NCI-H187 (cell line): ENCODE measurements around the gene POU3F2.
A peak's percentile ranks its signal among the peaks of the same experiment; 100 is the strongest.

Source experiments
- DNase-seq, 2 experiments: peaks; one replicate each; lab custom pipeline; 2025; lab: John Stamatoyannopoulos, UW

POU3F2 gene

DNA sequence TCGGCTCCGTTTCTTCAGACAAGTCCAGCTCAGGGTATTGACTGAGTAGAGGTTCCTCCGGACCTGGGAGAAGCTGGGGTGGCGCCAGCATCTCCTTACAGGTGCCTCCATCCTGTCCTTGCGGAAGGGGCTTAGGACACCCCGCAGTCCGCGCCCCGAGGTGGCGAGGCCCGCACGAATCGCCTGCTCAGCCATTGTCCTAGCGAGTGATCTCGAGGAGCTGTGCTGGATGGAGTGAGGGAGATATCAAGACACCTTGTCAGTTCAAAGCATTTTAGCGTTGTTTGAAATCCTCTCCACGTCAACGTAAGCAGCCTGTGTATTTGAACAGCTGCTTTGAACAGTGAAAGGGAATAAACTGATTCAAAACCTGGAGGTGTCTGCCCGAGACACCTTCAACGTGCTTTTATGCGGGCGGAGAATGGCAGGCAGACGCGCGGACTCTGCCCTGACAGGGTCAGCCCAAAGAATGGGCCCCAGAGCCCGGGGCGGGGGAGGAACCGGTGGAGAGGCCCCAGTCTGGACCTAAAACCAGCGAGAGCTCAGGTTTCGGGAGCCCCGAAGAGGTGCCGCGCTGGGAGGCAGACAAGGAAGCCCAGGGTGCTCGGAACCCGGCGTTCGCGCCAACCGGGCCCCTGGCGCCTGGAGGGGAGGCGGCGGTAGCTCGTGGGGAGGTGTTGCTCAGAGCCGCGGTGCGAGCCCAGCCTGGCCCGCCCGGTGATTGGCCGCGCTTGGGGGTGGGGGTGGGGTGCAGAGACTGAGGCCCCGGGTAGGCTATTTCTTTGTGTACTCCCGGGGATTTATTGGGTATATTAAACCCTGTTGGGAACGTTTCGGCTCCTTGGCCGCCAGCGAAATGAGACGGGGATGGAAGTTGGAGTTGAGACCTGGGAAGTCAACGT lies 3.1 kb upstream of the POU3F2 start:
- DNase-seq = peak; percentile 48 to 59

GRCh38 chr6:98831959-98832283 lies 2.5 kb upstream of the POU3F2 start:
- peak in 1 of 2 experiments; percentile 54 for DNase-seq

DNA sequence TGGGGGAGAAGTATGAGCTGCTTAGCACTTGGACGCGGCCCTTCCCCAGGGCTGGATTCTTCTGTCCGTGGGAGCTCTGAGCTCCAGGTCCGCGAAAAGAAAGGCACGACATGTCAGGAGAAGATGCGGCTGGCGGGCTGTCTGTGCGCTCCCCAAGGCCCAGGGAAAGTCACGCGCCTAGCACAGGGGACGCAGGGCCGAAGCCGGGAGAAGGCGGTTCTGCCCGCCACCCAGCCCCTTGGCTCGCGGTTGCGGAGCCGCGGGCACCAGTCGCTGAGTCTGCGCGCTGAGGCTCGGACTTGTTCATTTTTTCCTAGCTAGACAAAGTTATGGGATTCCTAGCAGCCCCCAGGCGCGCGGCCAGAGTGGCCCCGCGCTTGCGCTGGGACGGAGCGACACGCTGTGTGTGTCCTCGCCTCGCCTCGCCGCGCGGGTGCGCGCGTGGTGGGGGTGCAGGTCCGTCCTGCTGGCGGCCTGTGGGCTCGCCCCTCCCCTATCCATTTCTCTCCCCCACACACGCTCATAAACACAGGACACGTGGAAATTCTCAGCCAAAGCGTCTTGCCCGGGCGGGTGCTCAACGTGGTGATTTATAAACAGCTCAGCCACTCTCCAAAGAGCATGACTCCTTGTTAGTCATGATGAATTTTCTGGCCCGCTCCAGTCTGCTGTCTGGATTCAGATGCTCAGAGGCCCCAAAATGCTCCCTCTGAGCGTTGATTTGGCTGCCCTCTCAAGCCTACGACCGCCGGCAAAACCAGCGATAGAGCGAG lies 1.9 kb upstream of the POU3F2 start:
- DNase-seq = peak; percentile 54 to 75

DNA sequence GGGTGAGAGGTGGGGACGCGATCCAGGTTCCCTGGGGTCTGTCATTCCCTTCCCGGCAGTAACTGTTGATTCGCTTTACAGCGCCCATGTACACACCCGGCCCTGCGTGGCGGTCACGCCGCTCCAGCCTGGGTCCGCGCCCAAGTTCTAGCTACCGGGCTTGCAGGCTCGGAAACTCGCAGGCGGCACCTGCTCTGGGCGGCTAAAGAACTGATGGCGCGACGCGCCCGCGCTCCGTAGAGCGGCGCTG lies 1.4 kb upstream of the POU3F2 start:
- peak in 1 of 2 experiments; percentile 34 for DNase-seq

DNA sequence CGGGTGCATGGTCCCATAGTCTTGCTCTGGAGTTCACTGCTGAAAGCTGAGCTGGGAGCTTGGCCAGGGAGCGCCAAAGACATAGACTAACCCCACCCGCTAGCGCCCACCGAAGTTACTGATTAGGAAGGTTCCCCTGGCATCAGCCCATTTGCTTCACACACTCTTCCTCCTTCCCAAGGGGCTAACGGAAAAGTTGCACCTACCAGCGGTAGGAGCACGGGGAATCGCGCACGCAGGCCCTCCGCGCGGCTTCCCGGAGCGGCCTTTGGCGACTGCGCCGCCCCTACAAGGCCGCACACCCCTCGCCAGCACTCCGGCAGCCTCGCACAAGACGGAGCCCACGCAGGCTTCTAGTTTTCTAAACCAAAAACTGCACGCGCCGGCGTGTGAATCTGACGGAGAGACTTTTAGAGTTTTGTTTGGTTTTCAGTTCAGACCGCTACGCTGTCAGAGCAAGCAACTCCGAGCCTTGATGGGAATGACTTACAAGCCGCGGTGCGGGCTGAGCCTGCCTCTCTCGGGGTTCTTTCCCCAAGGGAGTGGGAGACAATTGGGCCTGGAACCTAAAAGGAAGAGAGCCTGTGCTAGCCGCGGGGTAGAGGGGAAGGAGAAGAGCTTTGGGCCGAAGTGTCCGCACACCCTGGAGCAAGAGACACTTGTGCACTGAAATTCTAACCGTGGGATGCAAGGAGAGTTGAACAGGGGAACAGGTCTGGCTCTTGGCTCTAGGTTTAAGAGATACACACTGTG lies 891 bp upstream of the POU3F2 start:
- DNase-seq = peak in 1 of 2 experiments; percentile 64

DNA sequence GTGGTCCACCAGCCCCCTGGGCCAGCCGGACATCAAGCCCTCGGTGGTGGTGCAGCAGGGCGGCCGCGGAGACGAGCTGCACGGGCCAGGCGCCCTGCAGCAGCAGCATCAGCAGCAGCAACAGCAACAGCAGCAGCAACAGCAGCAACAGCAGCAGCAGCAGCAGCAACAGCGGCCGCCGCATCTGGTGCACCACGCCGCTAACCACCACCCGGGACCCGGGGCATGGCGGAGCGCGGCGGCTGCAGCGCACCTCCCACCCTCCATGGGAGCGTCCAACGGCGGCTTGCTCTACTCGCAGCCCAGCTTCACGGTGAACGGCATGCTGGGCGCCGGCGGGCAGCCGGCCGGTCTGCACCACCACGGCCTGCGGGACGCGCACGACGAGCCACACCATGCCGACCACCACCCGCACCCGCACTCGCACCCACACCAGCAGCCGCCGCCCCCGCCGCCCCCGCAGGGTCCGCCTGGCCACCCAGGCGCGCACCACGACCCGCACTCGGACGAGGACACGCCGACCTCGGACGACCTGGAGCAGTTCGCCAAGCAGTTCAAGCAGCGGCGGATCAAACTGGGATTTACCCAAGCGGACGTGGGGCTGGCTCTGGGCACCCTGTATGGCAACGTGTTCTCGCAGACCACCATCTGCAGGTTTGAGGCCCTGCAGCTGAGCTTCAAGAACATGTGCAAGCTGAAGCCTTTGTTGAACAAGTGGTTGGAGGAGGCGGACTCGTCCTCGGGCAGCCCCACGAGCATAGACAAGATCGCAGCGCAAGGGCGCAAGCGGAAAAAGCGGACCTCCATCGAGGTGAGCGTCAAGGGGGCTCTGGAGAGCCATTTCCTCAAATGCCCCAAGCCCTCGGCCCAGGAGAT lies 1.0 kb downstream of the POU3F2 start:
- peak; percentile 27 to 58 for DNase-seq

DNA sequence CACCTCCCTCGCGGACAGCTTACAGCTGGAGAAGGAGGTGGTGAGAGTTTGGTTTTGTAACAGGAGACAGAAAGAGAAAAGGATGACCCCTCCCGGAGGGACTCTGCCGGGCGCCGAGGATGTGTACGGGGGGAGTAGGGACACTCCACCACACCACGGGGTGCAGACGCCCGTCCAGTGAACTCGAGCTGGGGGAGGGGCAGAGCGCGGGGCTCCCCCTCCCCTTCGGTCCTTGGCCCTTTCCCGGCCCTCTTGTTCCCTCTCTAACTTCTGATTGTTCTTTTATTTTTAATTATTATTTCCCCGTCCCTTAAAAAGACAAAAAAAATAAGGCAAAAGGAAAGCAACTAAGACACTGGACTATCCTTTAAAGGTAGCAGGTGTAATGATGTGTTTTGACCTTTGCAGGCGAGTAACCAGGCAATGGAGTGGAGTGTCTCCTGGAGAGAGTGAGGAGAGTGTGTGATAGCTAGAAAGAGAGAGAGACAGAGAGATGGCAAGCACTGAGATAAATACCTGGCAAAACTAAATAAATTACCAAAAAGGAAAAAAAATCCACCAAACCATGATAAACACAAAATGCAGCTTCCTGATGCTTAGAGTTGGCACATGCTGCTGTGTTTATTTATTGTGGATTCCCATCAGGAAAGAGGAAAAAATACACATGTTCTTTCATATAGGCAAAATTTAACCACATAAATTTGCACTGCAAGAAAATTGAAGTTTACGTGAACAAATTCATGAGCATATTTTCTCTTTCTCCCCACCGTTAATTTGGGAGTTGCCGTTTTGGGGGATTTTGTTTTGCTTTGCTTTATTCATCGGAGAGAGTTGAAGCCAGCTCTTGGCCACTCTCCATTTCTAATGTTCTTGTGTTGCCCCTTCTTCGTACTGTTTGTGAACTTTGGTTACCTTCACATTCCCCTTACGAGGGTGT lies 1.9 kb downstream of the POU3F2 start:
- peak; percentile 40 to 58 for DNase-seq

GRCh38 chr6:98836962-98837944 lies 2.9 kb downstream of the POU3F2 start:
- DNase-seq = no peak

- no peak for DNase-seq
Observed at GRCh38 chr6:98838032-98838431, 3.7 kb downstream of the POU3F2 start.

- no peak for DNase-seq
Observed at GRCh38 chr6:98838975-98839374, 4.6 kb downstream of the POU3F2 start.

- DNase-seq = no peak
Observed at GRCh38 chr6:98839781-98840361, 5.5 kb downstream of the POU3F2 start.

DNA sequence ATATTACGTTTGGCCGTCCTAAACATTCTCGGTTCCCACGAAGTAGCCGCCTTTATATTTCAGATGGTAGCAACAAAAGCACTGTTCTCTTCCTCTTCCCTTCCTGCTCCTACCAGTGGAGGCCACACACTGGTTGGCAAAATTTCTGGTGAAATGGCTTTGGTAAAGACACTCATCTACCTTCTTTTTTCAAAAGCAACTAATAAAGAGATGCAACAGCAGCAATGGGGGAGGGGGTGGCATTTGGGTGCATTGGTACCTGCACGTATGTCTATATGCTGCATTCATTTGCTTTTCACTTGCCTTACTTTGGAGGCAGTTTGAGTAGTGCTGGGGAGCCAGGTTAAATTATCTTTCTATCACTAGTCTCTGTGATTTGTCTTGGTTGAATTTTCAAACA lies 6.0 kb downstream of the POU3F2 start:
- DNase-seq = no peak

GRCh38 chr6:98840996-98841513 lies 6.7 kb downstream of the POU3F2 start:
- DNase-seq = no peak

- no peak for DNase-seq
Observed at GRCh38 chr6:98841621-98842341, 7.4 kb downstream of the POU3F2 start.

DNA sequence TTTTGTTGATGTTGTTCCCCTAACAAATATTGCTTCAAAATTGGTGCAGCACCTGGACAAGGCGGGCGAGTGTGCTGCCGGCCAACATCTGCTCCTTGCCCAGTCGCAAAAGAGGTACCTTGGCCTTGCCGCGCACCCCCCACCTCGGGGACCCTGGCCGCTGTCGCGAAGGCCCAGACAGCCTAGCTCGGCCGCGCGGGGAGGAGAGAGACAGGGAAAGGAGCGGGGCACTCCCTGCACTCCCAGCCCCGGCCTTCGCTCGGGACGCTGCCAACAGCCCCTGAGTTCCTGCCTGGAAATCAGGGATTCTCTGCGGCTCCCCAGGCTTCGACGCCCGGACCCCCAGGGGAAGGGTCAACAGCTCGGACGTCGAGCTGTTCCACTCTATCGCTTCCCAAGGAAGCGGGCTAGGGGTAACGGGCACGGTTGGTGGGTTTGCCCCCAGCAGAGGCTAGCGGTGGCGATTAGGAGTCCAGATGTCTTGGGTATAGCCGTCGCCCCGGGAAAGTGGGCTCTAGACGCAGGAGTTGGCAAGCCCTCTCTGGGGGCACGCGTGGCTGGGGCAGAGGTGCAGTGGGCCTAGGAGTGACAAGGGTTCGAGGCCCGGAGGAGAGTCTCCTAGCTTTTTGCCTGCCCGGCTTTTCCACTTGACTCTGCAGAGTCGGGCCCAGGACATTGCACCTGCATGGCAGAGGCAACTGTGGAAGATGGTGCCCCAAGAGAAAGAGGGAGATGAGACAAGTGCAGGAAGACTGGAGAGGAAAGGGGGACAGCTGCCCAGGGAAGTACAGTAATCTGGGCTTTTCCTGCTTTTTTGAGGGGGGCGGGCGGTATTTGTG lies 8.2 kb downstream of the POU3F2 start:
- DNase-seq = no peak

- no peak for DNase-seq
Observed at GRCh38 chr6:98843271-98844243, 9.2 kb downstream of the POU3F2 start.
